ENCODE measurements around the gene IGLL1.

DNA sequence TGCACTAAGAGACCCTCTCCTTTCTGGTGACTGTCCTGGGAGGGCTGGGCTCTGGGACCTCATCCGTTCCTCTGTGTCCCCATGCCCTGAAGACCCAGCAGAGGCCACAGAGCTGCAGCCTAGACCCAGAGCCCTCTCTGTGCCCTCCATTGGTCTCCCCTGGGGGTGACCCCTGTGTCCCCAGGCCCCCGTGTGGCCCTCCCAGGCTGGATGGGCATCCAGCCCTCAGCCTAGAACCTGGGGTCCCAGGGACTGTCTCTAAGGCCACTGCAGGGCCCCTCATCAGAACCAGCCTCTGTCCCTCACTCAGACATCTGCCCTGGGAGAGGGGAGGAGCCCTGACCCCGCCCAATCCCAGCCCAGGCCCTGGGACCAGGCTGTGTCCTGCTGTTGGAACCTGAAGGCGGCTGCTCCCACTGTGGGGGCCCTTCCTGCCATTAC lies 5.7 kb downstream of the IGLL1 start:
- TF ChIP-seq, protein P1, sequence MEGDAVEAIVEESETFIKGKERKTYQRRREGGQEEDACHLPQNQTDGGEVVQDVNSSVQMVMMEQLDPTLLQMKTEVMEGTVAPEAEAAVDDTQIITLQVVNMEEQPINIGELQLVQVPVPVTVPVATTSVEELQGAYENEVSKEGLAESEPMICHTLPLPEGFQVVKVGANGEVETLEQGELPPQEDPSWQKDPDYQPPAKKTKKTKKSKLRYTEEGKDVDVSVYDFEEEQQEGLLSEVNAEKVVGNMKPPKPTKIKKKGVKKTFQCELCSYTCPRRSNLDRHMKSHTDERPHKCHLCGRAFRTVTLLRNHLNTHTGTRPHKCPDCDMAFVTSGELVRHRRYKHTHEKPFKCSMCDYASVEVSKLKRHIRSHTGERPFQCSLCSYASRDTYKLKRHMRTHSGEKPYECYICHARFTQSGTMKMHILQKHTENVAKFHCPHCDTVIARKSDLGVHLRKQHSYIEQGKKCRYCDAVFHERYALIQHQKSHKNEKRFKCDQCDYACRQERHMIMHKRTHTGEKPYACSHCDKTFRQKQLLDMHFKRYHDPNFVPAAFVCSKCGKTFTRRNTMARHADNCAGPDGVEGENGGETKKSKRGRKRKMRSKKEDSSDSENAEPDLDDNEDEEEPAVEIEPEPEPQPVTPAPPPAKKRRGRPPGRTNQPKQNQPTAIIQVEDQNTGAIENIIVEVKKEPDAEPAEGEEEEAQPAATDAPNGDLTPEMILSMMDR (IDR thresholded peaks at IDR 0.05) = no peak
- TF ChIP-seq POLR2AphosphoS5 (IDR thresholded peaks at IDR 0.05; ENCODE audit: low read depth, low read length) (no peak), SIN3A (IDR thresholded peaks at IDR 0.05; ENCODE audit: borderline replicate concordance, insufficient read depth, low read depth, low read length) (no peak)

Measured in Panc1 (cell line).